Neural cell (in vitro differentiated cells): ENCODE data around the gene RUNX1. TPM values are rescaled to one million over a fixed set of nuclear protein-coding genes. Genes with fewer than 3 reads are reported as not detected.

Experiments used
- H2AFZ ChIP-seq: fragments of 200-600, 300-800 bp; sonication (generic), shearing (Covaris generic); 2 replicates; pipeline ENCODE4 v1.6.0; 2014; ENCODE audit warnings: low read depth, mild to moderate bottlenecking, antibody characterized with exemption, low read length, moderate library complexity
- H3F3A ChIP-seq: fragments of 200-600 bp; shearing (Covaris generic); 2 replicates; pipeline ENCODE4 v1.6.1; 2016; ENCODE audit warnings: mild to moderate bottlenecking, moderate library complexity, mixed read lengths, antibody characterized with exemption, low read length; ENCODE audit not compliant: insufficient read depth, poor library complexity, severe bottlenecking
- H3K27ac ChIP-seq: fragments of 200-600, 300-800 bp; sonication (generic), shearing (Covaris generic); 2 replicates; pipeline ENCODE4 v1.5.1; 2014; ENCODE audit warnings: mild to moderate bottlenecking, low read length, moderate library complexity
- H3K27me3 ChIP-seq: fragments of 300-800, 200-600 bp; sonication (generic), shearing (Covaris generic); 2 replicates; pipeline ENCODE4 v1.6.0; 2014; ENCODE audit warnings: mild to moderate bottlenecking, low read depth, low read length, moderate library complexity; ENCODE audit not compliant: insufficient read depth
- H3K36me3 ChIP-seq: fragments of 300-800, 200-600 bp; sonication (generic), shearing (Covaris generic); 2 replicates; pipeline ENCODE4 v1.5.1; 2014; ENCODE audit warnings: mild to moderate bottlenecking, antibody characterized with exemption, low read length, moderate library complexity; ENCODE audit not compliant: insufficient read depth
- H3K4me2 ChIP-seq: fragments of 300-800, 200-600 bp; sonication (generic), shearing (Covaris generic); 2 replicates; pipeline ENCODE4 v1.6.0; 2014; ENCODE audit warnings: mild to moderate bottlenecking, low read length
- H3K4me3 ChIP-seq: fragments of 300-800, 200-600 bp; sonication (generic), shearing (Covaris generic); 2 replicates; pipeline ENCODE4 v1.5.1; 2014; ENCODE audit warnings: mild to moderate bottlenecking, low read length, moderate library complexity
- H3K79me2 ChIP-seq: fragments of 200-600 bp; shearing (Covaris generic); replicated peaks from 2 replicates; pipeline ENCODE4 v1.6.0; 2014; ENCODE audit warnings: mild to moderate bottlenecking, low read length, moderate library complexity; ENCODE audit not compliant: insufficient read depth
- H3K9ac ChIP-seq: fragments of 300-800, 200-600 bp; sonication (generic), shearing (Covaris generic); 2 replicates; pipeline ENCODE4 v1.6.1; 2016; ENCODE audit warnings: mild to moderate bottlenecking, low read length, mixed read lengths
- H3K9me2 ChIP-seq: fragments of 200-600 bp; shearing (Covaris generic); 2 replicates; pipeline ENCODE4 v1.6.1; 2016; ENCODE audit warnings: mild to moderate bottlenecking, low read length, mixed read lengths; ENCODE audit not compliant: insufficient read depth
- H3K9me3 ChIP-seq: fragments of 200-600, 300-800 bp; sonication (generic), shearing (Covaris generic); 2 replicates; pipeline ENCODE4 v1.6.1; 2016; ENCODE audit warnings: mild to moderate bottlenecking, mixed run types, low read length, moderate library complexity, mixed read lengths
- H4K20me1 ChIP-seq: fragments of 200-600 bp; shearing (Covaris generic); 2 replicates; pipeline ENCODE4 v1.6.1; 2016; ENCODE audit warnings: mild to moderate bottlenecking, mixed run types; ENCODE audit not compliant: insufficient read depth
- EP300 ChIP-seq: fragments of 450-650 bp; conservative IDR thresholded peaks from 2 replicates; pipeline ENCODE4 v1.6.1; 2014; ENCODE audit warnings: antibody characterized with exemption, mild to moderate bottlenecking, moderate library complexity; ENCODE audit not compliant: poor library complexity, severe bottlenecking
- EZH2 ChIP-seq: fragments of 200-600, 300-800 bp; shearing (Covaris generic), sonication (generic); IDR thresholded peaks from 2 replicates; pipeline ENCODE4 v1.6.1; 2014; ENCODE audit warnings: antibody characterized with exemption, low read length, borderline replicate concordance, mild to moderate bottlenecking; ENCODE audit not compliant: insufficient read depth, poor library complexity, severe bottlenecking
- MXI1 ChIP-seq: fragments of 450-650 bp; conservative IDR thresholded peaks from 2 replicates; pipeline ENCODE4 v1.6.1; 2014; ENCODE audit warnings: antibody characterized with exemption, mild to moderate bottlenecking; ENCODE audit not compliant: poor library complexity, severe bottlenecking
- POLR2AphosphoS5 ChIP-seq: IDR thresholded peaks from 2 replicates; pipeline ENCODE4 v1.6.1; 2012
- RAD21 ChIP-seq: fragments of 450-650 bp; conservative IDR thresholded peaks from 2 replicates; pipeline ENCODE4 v1.6.1; 2014; ENCODE audit warnings: antibody characterized with exemption, mild to moderate bottlenecking, moderate library complexity
- SMC3 ChIP-seq: fragments of 450-650 bp; conservative IDR thresholded peaks from 2 replicates; pipeline ENCODE4 v1.6.1; 2014; ENCODE audit warnings: antibody characterized with exemption, mild to moderate bottlenecking, moderate library complexity; ENCODE audit not compliant: poor library complexity
- TAF1 ChIP-seq: IDR thresholded peaks from 2 replicates; pipeline ENCODE4 v1.6.1; 2012; ENCODE audit warnings: low read depth
- polyA plus RNA-seq: library from polyadenylated mRNA; depleted of rRNA; stranded (reverse); fragments of >200 nt; gene quantifications from 2 replicates; pipeline ENCODE4 v1.2.3, GENCODE V29; 2014
- TF ChIP-seq, protein P1 (sequence below): IDR thresholded peaks from 2 replicates; pipeline ENCODE4 v1.6.1; 2012; ENCODE audit warnings: borderline replicate concordance
- TF ChIP-seq, protein P2 (sequence below): fragments of 450-650 bp; IDR thresholded peaks from 2 replicates; pipeline ENCODE4 v1.5.1; 2014; ENCODE audit warnings: antibody characterized with exemption, mild to moderate bottlenecking, moderate library complexity; ENCODE audit not compliant: poor library complexity, severe bottlenecking

RUNX1 gene
- polyA plus RNA-seq, 1 donor from 2014 or later, result not detected

DNA sequence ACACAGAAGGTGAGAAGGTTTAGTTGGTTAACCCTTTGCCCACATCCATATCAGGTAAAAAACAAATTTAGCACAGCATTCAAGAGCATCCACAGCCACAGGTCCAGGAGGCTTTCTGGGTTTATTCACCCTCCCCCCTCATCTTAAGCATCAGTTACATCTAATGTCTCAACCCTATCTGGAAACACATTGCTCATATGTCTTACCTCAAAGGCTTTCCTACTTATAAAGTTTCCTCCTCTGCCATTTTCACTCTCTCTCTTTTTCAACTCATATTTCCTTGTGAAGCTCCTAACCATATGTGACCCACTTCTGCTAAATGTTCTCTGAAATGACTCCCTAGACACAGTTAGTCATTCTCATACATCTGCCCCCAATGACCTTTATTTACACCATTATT lies 47.9 kb upstream of the RUNX1 start:
- Histone ChIP-seq H3K4me3 (no peak overlapping the region), H3K79me2 (no peaks in the 10 kb centered on the region), H3K27me3 (no peaks in the 10 kb centered on the region), H3K36me3 (no peaks in the 10 kb centered on the region), H3F3A (no peaks in the 10 kb centered on the region), H4K20me1 (no peaks in the 10 kb centered on the region), H3K9me3 (no peaks in the 10 kb centered on the region), H2AFZ (no peak overlapping the region), H3K9me2 (no peaks in the 10 kb centered on the region), H3K9ac (no peak overlapping the region), H3K4me2 (no peak overlapping the region), H3K27ac (no peak overlapping the region)
- TF ChIP-seq EP300 (no peak), POLR2AphosphoS5 (no peak), RAD21 (no peak), EZH2 (no peak), MXI1 (no peak), TAF1 (no peak), SMC3 (no peak)
- TF ChIP-seq, protein P1, sequence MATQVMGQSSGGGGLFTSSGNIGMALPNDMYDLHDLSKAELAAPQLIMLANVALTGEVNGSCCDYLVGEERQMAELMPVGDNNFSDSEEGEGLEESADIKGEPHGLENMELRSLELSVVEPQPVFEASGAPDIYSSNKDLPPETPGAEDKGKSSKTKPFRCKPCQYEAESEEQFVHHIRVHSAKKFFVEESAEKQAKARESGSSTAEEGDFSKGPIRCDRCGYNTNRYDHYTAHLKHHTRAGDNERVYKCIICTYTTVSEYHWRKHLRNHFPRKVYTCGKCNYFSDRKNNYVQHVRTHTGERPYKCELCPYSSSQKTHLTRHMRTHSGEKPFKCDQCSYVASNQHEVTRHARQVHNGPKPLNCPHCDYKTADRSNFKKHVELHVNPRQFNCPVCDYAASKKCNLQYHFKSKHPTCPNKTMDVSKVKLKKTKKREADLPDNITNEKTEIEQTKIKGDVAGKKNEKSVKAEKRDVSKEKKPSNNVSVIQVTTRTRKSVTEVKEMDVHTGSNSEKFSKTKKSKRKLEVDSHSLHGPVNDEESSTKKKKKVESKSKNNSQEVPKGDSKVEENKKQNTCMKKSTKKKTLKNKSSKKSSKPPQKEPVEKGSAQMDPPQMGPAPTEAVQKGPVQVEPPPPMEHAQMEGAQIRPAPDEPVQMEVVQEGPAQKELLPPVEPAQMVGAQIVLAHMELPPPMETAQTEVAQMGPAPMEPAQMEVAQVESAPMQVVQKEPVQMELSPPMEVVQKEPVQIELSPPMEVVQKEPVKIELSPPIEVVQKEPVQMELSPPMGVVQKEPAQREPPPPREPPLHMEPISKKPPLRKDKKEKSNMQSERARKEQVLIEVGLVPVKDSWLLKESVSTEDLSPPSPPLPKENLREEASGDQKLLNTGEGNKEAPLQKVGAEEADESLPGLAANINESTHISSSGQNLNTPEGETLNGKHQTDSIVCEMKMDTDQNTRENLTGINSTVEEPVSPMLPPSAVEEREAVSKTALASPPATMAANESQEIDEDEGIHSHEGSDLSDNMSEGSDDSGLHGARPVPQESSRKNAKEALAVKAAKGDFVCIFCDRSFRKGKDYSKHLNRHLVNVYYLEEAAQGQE, result no peak
- TF ChIP-seq, protein P2, sequence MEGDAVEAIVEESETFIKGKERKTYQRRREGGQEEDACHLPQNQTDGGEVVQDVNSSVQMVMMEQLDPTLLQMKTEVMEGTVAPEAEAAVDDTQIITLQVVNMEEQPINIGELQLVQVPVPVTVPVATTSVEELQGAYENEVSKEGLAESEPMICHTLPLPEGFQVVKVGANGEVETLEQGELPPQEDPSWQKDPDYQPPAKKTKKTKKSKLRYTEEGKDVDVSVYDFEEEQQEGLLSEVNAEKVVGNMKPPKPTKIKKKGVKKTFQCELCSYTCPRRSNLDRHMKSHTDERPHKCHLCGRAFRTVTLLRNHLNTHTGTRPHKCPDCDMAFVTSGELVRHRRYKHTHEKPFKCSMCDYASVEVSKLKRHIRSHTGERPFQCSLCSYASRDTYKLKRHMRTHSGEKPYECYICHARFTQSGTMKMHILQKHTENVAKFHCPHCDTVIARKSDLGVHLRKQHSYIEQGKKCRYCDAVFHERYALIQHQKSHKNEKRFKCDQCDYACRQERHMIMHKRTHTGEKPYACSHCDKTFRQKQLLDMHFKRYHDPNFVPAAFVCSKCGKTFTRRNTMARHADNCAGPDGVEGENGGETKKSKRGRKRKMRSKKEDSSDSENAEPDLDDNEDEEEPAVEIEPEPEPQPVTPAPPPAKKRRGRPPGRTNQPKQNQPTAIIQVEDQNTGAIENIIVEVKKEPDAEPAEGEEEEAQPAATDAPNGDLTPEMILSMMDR, result no peak

DNA sequence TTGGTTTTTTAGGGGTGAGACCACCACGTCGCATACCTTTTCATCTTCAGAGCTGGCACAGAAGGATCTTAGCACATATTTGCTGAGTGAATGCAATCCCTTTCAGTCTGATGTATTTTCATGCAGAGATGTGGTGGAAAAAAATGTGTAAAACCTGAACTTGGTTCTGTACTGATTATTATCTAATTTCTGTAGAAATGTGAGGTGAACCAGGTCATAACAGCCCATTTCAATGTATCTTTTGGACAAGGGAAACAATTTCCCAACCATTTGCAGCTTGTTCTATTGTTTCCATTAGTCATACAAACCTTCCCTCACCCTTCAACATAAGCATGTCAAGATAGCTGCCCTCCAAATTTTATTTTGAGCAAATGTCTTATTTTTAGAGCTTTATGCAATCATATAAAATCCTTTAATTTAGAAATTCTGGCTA lies 46.8 kb upstream of the RUNX1 start:
- H3K4me2 ChIP-seq, result no peak overlapping the region
- H3K27me3 ChIP-seq, result no peaks in the 10 kb centered on the region
- TF ChIP-seq EP300 (no peak), SMC3 (no peak), MXI1 (no peak), TAF1 (no peak), POLR2AphosphoS5 (no peak), EZH2 (no peak)
- TF ChIP-seq, protein P1, result no peak
- TF ChIP-seq, protein P2, result no peak
- H3K9me3 ChIP-seq, result no peaks in the 10 kb centered on the region
- H4K20me1 ChIP-seq, result no peaks in the 10 kb centered on the region
- no peak overlapping the region for H3K4me3 ChIP-seq
- H3K9me2 ChIP-seq, result no peaks in the 10 kb centered on the region
- no peaks in the 10 kb centered on the region for H3F3A ChIP-seq
- no peak overlapping the region for H3K9ac ChIP-seq
- no peak overlapping the region for H2AFZ ChIP-seq
- no peaks in the 10 kb centered on the region for H3K79me2 ChIP-seq
- H3K36me3 ChIP-seq, result no peaks in the 10 kb centered on the region
- no peak overlapping the region for H3K27ac ChIP-seq
